Liver (tissue), 9 donors: ENCODE data around the gene SFTA2. TPM values are rescaled to one million over a fixed set of nuclear protein-coding genes. Genes with fewer than 3 reads are reported as not detected.
A peak's percentile ranks its signal among the peaks of the same experiment; 100 is the strongest.

Experiments used
- DNase-seq: peaks from one replicate; pipeline ENCODE4 v3.0.0-alpha.2; 2017; ENCODE audit warnings: low spot score
- H3K27ac ChIP-seq, 2 donors: one replicate each; pipeline ENCODE4 v1.7.0; 2013; ENCODE audit warnings: inconsistent platforms in 2 of 2, low read length in 2 of 2, control low read depth in 1 of 2, low read depth in 1 of 2, mild to moderate bottlenecking in 1 of 2
- H3K27me3 ChIP-seq, 4 donors: one replicate each; pipeline versions ENCODE4 v1.6.1 to v1.7.0; 2013; ENCODE audit warnings: low read length in 3 of 4, inconsistent platforms in 1 of 4, mild to moderate bottlenecking in 1 of 4, moderate library complexity in 1 of 4; ENCODE audit not compliant: control insufficient read depth in 4 of 4, insufficient read depth in 4 of 4
- H3K36me3 ChIP-seq, 4 donors: one replicate each; pipeline versions ENCODE4 v1.6.1 to v1.7.0; 2013; ENCODE audit warnings: low read length in 3 of 4, mild to moderate bottlenecking in 3 of 4, low read depth in 1 of 4, moderate library complexity in 1 of 4; ENCODE audit not compliant: control insufficient read depth in 4 of 4, insufficient read depth in 3 of 4
- H3K4me1 ChIP-seq, 4 donors: one replicate each; pipeline versions ENCODE4 v1.6.1 to v1.7.0; 2013; ENCODE audit warnings: low read length in 3 of 4, mild to moderate bottlenecking in 3 of 4, moderate library complexity in 1 of 4; ENCODE audit not compliant: control insufficient read depth in 4 of 4, insufficient read depth in 4 of 4
- H3K4me3 ChIP-seq, 3 donors: one replicate each; pipeline versions ENCODE4 v1.6.1 to v1.7.0; 2013; ENCODE audit warnings: low read length in 3 of 3, control low read depth in 1 of 3, low read depth in 1 of 3, mild to moderate bottlenecking in 1 of 3
- H3K9ac ChIP-seq, 2 donors: one replicate each; pipeline ENCODE4 v1.7.0; 2013; ENCODE audit warnings: low read length in 2 of 2, mild to moderate bottlenecking in 2 of 2, moderate library complexity in 2 of 2, control low read depth in 1 of 2, low read depth in 1 of 2
- H3K9me3 ChIP-seq, 4 donors: one replicate each; pipeline versions ENCODE4 v1.6.1 to v1.7.0; 2013; ENCODE audit warnings: low read length in 3 of 4; ENCODE audit not compliant: control insufficient read depth in 4 of 4
- EGR1 ChIP-seq, 2 donors: IDR thresholded peaks; 2 replicates each; pipeline ENCODE4 v1.6.1; 2016 to 2018; ENCODE audit warnings: antibody characterized with exemption in 2 of 2, low read depth in 2 of 2
- HNF4G ChIP-seq: IDR thresholded peaks from 2 replicates; pipeline ENCODE4 v1.6.1; 2016; ENCODE audit warnings: antibody characterized with exemption
- JUND ChIP-seq, 2 donors: IDR thresholded peaks; 2 replicates each; pipeline ENCODE4 v1.6.1; 2016; ENCODE audit warnings: antibody characterized with exemption in 2 of 2
- NR2F2 ChIP-seq: IDR thresholded peaks from 2 replicates; pipeline ENCODE4 v1.6.1; 2016; ENCODE audit warnings: antibody characterized with exemption
- RAD21 ChIP-seq, 2 donors: IDR thresholded peaks; 2 replicates each; pipeline ENCODE4 v1.6.1; 2016; ENCODE audit warnings: antibody characterized with exemption in 2 of 2, mild to moderate bottlenecking in 2 of 2
- RXRA ChIP-seq, 2 donors: IDR thresholded peaks; 2 replicates each; pipeline ENCODE4 v1.6.1; 2017 to 2018; ENCODE audit warnings: antibody characterized with exemption in 2 of 2, mild to moderate bottlenecking in 1 of 2
- SP1 ChIP-seq: IDR thresholded peaks from 2 replicates; pipeline ENCODE4 v1.6.1; 2018; ENCODE audit warnings: antibody characterized with exemption, mild to moderate bottlenecking
- TAF1 ChIP-seq: conservative IDR thresholded peaks from 2 replicates; pipeline ENCODE4 v1.6.1; 2016; ENCODE audit warnings: antibody characterized with exemption, mild to moderate bottlenecking
- YY1 ChIP-seq: IDR thresholded peaks from 2 replicates; pipeline ENCODE4 v1.6.1; 2016; ENCODE audit warnings: antibody characterized with exemption, mild to moderate bottlenecking
- WGBS: extraction: QIAGEN DNeasy Blood & Tissue Kit; methylation state at CpG from one replicate; pipeline ENCODE4 v1.1.7; 2013; 5-methylcytosine and 5-hydroxymethylcytosine counted together
- polyA plus RNA-seq, 2 donors: library from polyadenylated mRNA; stranded (reverse) in 1 of 2; unstranded in 1 of 2; fragments of 200-250 nt in 1 of 2; fragments of >200 nt in 1 of 2; fragmentation: Nextera tagmentation in 1 of 2; extraction: Ambion mirVana in 1 of 2; gene quantifications; one replicate each; pipeline versions ENCODE4 v1.2.1 to v1.2.3, GENCODE V29; 2013 to 2015
- total RNA-seq, 2 donors: library from RNA; depleted of rRNA; stranded (reverse); fragments of >200 nt; gene quantifications; one replicate each; pipeline ENCODE4 v1.2.3, GENCODE V29; 2014
- TF ChIP-seq, protein P1 (sequence below): IDR thresholded peaks from 2 replicates; pipeline ENCODE4 v1.6.1; 2016; ENCODE audit warnings: antibody characterized with exemption
- TF ChIP-seq, protein P2 (sequence below): IDR thresholded peaks from 2 replicates; pipeline ENCODE4 v1.6.1; 2016; ENCODE audit warnings: antibody characterized with exemption
- TF ChIP-seq, protein P3 (sequence below): IDR thresholded peaks from 2 replicates; pipeline ENCODE4 v1.6.1; 2016; ENCODE audit warnings: antibody characterized with exemption, mild to moderate bottlenecking
- donor health status: healthy.
- donor health status: healthy.
- donor health status: healthy.
- donor health status: healthy.
- donor health status: healthy.

SFTA2 gene
- total and polyA plus RNA-seq, 4 donors, result 0.60 TPM; not detected in 3

DNA sequence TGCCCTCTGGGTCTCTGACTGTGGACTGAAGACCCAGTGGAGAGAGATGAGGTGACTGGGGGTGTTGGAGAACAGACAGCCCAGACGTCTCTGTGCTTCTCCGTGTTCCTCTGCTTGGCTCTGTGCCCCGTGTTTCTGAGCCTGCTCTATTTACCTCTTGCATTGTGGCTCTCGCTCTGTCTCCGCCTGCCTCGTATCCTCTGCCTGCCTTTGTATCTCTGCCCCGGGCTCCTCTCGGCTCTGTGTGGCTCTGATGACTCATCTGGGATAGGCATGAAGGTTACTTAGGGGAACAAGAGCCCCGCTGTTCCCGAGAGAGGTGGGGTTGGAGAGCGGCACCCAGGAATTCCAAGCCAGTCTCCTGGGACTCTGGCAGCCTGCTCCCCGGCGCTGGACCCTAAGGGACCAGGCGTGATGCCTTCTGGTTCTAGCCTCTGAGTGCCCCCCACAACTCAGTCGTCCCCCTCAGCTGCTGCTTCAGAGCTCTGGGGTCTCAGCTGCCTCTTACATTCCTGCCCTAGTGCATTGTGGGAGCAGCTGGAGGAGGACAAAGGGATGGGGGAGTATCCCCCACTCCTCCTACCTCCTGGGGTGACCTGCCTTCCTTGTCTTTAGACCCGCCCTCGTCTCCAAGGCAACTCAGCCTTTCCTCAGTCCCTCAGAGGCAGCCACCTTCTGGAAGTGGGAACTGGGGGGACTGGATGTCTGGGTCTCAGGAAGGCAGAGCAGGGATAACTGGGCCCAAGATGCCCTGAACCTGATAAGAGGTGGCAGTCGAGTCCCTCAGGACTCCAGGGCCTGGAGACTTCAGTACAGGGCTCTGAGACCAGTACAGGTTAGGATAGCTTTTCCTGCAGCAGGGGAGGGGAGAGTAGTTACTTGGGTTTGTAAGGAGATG is 45.7 kb downstream of the SFTA2 start:
- H3K27me3 ChIP-seq, result no peaks in the 10 kb centered on the region
- no peak overlapping the region for H3K4me3 ChIP-seq
- no peaks in the 10 kb centered on the region for H3K9me3 ChIP-seq
- no peak overlapping the region for H3K27ac ChIP-seq
- TF ChIP-seq JUND (IDR thresholded peaks at IDR 0.05), result peak in 1 of 2 donors; percentile 76
- TF ChIP-seq, protein P1, sequence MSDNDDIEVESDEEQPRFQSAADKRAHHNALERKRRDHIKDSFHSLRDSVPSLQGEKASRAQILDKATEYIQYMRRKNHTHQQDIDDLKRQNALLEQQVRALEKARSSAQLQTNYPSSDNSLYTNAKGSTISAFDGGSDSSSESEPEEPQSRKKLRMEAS, result no peak
- H3K36me3 ChIP-seq, result no peaks in the 10 kb centered on the region
- no peak for DNase-seq
- peaks cover 5 to 17% (median 11%) of the 10 kb centered on the region in 4 donors for H3K4me1 ChIP-seq
- 39% methylated on average over 18 of the region's 18 CpGs for WGBS
- H3K9ac ChIP-seq, result no peak overlapping the region

DNA sequence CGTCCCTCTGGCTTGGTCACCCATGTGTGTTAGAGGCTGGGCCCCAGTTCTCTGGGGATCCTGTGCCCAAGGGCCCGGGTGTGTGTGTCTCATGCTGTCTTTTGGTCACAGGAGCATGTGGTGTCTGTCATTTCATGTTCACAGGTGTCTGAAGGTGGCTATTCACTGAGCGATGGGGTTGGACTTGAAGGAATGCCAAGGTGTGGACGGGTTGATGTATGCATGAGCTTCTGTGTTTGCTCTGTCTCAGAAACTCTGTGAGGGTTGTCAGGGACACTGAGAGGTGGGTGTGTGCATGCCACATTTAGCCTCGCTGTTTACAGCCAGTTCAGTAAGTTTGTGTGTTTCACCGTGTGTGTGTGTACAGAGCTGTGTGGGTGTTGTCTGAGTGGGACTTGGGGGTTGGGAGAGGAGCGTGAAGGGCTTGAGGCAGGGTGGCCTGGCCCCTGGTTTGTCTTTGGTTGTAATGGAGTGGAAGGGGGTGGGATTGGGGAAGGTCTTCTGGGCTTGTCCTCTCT is 46.4 kb downstream of the SFTA2 start:
- Histone ChIP-seq H3K27me3 (no peaks in the 10 kb centered on the region), H3K9ac (no peak overlapping the region), H3K36me3 (no peaks in the 10 kb centered on the region), H3K4me1 (peaks cover 5 to 17% (median 11%) of the 10 kb centered on the region in 4 donors), H3K9me3 (no peaks in the 10 kb centered on the region), H3K27ac (peak overlapping the region in 1 of 2 donors; percentile 14), H3K4me3 (no peak overlapping the region)
- TF ChIP-seq YY1, result no peak
- TF ChIP-seq EGR1 (IDR thresholded peaks at IDR 0.05; ENCODE audit: low read depth in 2 of 2), result no peak
- TF ChIP-seq, protein P2, sequence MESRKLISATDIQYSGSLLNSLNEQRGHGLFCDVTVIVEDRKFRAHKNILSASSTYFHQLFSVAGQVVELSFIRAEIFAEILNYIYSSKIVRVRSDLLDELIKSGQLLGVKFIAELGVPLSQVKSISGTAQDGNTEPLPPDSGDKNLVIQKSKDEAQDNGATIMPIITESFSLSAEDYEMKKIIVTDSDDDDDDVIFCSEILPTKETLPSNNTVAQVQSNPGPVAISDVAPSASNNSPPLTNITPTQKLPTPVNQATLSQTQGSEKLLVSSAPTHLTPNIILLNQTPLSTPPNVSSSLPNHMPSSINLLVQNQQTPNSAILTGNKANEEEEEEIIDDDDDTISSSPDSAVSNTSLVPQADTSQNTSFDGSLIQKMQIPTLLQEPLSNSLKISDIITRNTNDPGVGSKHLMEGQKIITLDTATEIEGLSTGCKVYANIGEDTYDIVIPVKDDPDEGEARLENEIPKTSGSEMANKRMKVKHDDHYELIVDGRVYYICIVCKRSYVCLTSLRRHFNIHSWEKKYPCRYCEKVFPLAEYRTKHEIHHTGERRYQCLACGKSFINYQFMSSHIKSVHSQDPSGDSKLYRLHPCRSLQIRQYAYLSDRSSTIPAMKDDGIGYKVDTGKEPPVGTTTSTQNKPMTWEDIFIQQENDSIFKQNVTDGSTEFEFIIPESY, result no peak
- no peak for TF ChIP-seq RXRA (IDR thresholded peaks at IDR 0.05)
- 51% methylated on average over 7 of the region's 7 CpGs for WGBS
- DNase-seq, result no peak

DNA sequence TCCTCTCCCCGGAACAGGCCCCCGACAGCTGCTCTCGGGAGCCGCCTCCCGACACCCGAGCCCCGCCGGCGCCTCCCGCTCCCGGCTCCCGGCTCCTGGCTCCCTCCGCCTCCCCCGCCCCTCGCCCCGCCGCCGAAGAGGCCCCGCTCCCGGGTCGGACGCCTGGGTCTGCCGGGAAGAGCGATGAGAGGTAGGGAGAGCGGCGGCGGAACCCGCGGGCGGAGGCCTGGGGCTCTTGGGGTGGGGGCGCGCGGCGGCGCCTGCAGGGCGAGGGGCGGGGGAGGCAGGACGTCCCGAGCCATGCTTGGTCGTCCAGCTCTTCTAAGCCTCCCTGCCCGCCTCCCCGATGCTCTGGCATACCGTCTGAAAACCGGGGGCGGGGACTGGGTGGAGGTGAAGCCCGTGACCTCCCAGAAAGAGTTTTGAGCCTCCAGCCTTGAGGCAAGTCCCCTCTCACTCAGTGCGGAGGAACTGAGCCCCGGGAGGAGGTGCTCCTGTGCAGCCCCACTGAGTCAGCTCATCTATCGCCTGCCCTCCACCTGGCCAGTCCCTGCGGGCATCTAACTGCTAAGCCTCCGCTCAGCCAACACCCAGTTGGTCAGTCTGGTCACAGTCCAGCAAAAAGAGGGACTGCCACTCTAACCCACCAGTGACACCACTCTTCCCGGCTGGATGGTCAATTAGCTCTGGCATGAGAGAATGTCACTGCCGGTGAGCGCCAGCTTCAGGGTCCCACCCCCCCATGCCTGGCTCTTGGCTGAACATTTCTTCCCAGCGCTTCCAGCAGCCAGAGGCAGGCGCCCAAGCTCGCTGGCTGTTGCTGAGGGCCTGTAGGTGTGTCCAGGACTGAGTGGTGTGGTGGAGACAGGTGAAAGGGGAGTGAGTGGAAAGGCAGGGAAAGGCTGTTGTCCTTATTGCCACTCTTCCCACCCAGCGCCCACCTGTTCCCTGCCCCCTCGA is 47.2 kb downstream of the SFTA2 start:
- H3K9me3 ChIP-seq, result no peaks in the 10 kb centered on the region
- peaks cover 5 to 17% (median 11%) of the 10 kb centered on the region in 4 donors for H3K4me1 ChIP-seq
- H3K27ac ChIP-seq, result peak overlapping the region; percentile 9 to 14
- WGBS, result 9% methylated on average over 59 of the region's 59 CpGs
- no peaks in the 10 kb centered on the region for H3K27me3 ChIP-seq
- DNase-seq, result no peak
- H3K4me3 ChIP-seq, result peak overlapping the region in 2 of 3 donors; percentile 54 to 76
- H3K9ac ChIP-seq, result no peak overlapping the region
- H3K36me3 ChIP-seq, result no peaks in the 10 kb centered on the region
- TF ChIP-seq EGR1 (IDR thresholded peaks at IDR 0.05; ENCODE audit: low read depth in 2 of 2) (no peak), RXRA (IDR thresholded peaks at IDR 0.05) (no peak), TAF1 (no peak), HNF4G (no peak), YY1 (no peak), RAD21 (IDR thresholded peaks at IDR 0.05) (no peak), NR2F2 (no peak), SP1 (no peak)
- TF ChIP-seq, protein P2, result no peak
- TF ChIP-seq, protein P3, sequence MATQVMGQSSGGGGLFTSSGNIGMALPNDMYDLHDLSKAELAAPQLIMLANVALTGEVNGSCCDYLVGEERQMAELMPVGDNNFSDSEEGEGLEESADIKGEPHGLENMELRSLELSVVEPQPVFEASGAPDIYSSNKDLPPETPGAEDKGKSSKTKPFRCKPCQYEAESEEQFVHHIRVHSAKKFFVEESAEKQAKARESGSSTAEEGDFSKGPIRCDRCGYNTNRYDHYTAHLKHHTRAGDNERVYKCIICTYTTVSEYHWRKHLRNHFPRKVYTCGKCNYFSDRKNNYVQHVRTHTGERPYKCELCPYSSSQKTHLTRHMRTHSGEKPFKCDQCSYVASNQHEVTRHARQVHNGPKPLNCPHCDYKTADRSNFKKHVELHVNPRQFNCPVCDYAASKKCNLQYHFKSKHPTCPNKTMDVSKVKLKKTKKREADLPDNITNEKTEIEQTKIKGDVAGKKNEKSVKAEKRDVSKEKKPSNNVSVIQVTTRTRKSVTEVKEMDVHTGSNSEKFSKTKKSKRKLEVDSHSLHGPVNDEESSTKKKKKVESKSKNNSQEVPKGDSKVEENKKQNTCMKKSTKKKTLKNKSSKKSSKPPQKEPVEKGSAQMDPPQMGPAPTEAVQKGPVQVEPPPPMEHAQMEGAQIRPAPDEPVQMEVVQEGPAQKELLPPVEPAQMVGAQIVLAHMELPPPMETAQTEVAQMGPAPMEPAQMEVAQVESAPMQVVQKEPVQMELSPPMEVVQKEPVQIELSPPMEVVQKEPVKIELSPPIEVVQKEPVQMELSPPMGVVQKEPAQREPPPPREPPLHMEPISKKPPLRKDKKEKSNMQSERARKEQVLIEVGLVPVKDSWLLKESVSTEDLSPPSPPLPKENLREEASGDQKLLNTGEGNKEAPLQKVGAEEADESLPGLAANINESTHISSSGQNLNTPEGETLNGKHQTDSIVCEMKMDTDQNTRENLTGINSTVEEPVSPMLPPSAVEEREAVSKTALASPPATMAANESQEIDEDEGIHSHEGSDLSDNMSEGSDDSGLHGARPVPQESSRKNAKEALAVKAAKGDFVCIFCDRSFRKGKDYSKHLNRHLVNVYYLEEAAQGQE, result no peak
- TF ChIP-seq, protein P1, result no peak
